H9 (cell line): ENCODE data around the gene SLC35F5. TPM values are rescaled to one million over a fixed set of nuclear protein-coding genes. Genes with fewer than 3 reads are reported as not detected.

Source experiments
- DNase-seq: peaks from one replicate; pipeline ENCODE4 v3.0.0-alpha.2; 2017
- H2AFZ ChIP-seq: one replicate; pipeline ENCODE4 v1.6.1; 2013; ENCODE audit warnings: mild to moderate bottlenecking, low read length, control low read depth, moderate library complexity
- H2AK5ac ChIP-seq: 2 replicates; pipeline ENCODE4 v1.6.1; 2013; ENCODE audit warnings: low read length, control low read depth, mixed read lengths; ENCODE audit not compliant: insufficient read length
- H2BK120ac ChIP-seq: one replicate; pipeline ENCODE4 v1.6.1; 2013; ENCODE audit warnings: low read depth, mild to moderate bottlenecking, low read length, control low read depth, inconsistent platforms; ENCODE audit not compliant: poor library complexity, severe bottlenecking
- H2BK12ac ChIP-seq: 2 replicates; pipeline ENCODE4 v1.6.1; 2013; ENCODE audit warnings: low read length, control low read depth, mixed read lengths, low read depth; ENCODE audit not compliant: insufficient read length
- H2BK15ac ChIP-seq: 2 replicates; pipeline ENCODE4 v1.6.1; 2013; ENCODE audit warnings: low read depth, low read length, control low read depth
- H2BK20ac ChIP-seq: one replicate; pipeline ENCODE4 v1.6.1; 2013; ENCODE audit warnings: low read depth, mild to moderate bottlenecking, low read length, control low read depth, inconsistent platforms; ENCODE audit not compliant: poor library complexity, severe bottlenecking
- H2BK5ac ChIP-seq: 2 replicates; pipeline ENCODE4 v1.6.1; 2013; ENCODE audit warnings: low read length, control low read depth, mixed read lengths; ENCODE audit not compliant: insufficient read length
- H3K14ac ChIP-seq: 2 replicates; pipeline ENCODE4 v1.6.1; 2013; ENCODE audit warnings: low read length, control low read depth; ENCODE audit not compliant: insufficient read depth
- H3K18ac ChIP-seq: 2 replicates; pipeline ENCODE4 v1.6.1; 2013; ENCODE audit warnings: low read depth, mild to moderate bottlenecking, mixed read lengths, low read length, control low read depth; ENCODE audit not compliant: insufficient read length
- H3K23ac ChIP-seq: 2 replicates; pipeline ENCODE4 v1.6.1; 2013; ENCODE audit warnings: low read length, control low read depth, mixed read lengths, low read depth; ENCODE audit not compliant: insufficient read length
- H3K23me2 ChIP-seq: 2 replicates; pipeline ENCODE4 v1.6.1; 2013; ENCODE audit warnings: low read depth, mild to moderate bottlenecking, mixed read lengths, low read length, control low read depth; ENCODE audit not compliant: insufficient read length, poor library complexity, severe bottlenecking
- H3K27ac ChIP-seq: 2 replicates; pipeline ENCODE4 v1.5.1; 2013; ENCODE audit warnings: low read length, control low read depth, mixed read lengths, low read depth; ENCODE audit not compliant: insufficient read length
- H3K27me3 ChIP-seq: 2 replicates; pipeline ENCODE4 v1.6.1; 2013; ENCODE audit warnings: low read length, control low read depth, inconsistent platforms; ENCODE audit not compliant: insufficient read depth
- H3K4ac ChIP-seq: 2 replicates; pipeline ENCODE4 v1.6.1; 2013; ENCODE audit warnings: low read depth, mild to moderate bottlenecking, control low read depth, inconsistent platforms, low read length, moderate library complexity
- H3K4me1 ChIP-seq: 2 replicates; pipeline ENCODE4 v1.6.1; 2013; ENCODE audit warnings: low read length, control low read depth, inconsistent platforms; ENCODE audit not compliant: insufficient read depth
- H3K4me2 ChIP-seq: 2 replicates; pipeline ENCODE4 v1.6.1; 2013; ENCODE audit warnings: low read length, control low read depth, mixed read lengths; ENCODE audit not compliant: insufficient read length, insufficient read depth
- H3K56ac ChIP-seq: 2 replicates; pipeline ENCODE4 v1.6.1; 2013; ENCODE audit warnings: low read depth, mild to moderate bottlenecking, mixed read lengths, low read length, control low read depth; ENCODE audit not compliant: insufficient read length
- H3K79me1 ChIP-seq: 2 replicates; pipeline ENCODE4 v1.6.1; 2013; ENCODE audit warnings: low read depth, mild to moderate bottlenecking, moderate library complexity, low read length, control low read depth, inconsistent platforms; ENCODE audit not compliant: insufficient read depth, poor library complexity, severe bottlenecking
- H3K79me2 ChIP-seq: 2 replicates; pipeline ENCODE4 v1.6.1; 2013; ENCODE audit warnings: low read length, control low read depth, inconsistent platforms; ENCODE audit not compliant: insufficient read depth
- H3K9ac ChIP-seq: 2 replicates; pipeline ENCODE4 v1.6.1; 2013; ENCODE audit warnings: low read length, control low read depth, mixed read lengths; ENCODE audit not compliant: insufficient read length; ENCODE audit errors: extremely low read depth
- H3K9me3 ChIP-seq: one replicate; pipeline ENCODE4 v1.6.1; 2013; ENCODE audit warnings: low read depth, low read length, inconsistent platforms; ENCODE audit not compliant: control insufficient read depth
- H3T11ph ChIP-seq: one replicate; pipeline ENCODE4 v1.6.1; 2013; ENCODE audit warnings: mild to moderate bottlenecking, low read length, control low read depth, inconsistent platforms
- H4K20me1 ChIP-seq: one replicate; pipeline ENCODE4 v1.6.1; 2013; ENCODE audit not compliant: control insufficient read depth, insufficient read length, insufficient read depth
- H4K5ac ChIP-seq: 2 replicates; pipeline ENCODE4 v1.6.1; 2013; ENCODE audit warnings: low read depth, mild to moderate bottlenecking, mixed read lengths, low read length, control low read depth; ENCODE audit not compliant: insufficient read length
- H4K8ac ChIP-seq: replicated peaks from 2 replicates; pipeline ENCODE4 v1.6.1; 2013; ENCODE audit warnings: low read length, control low read depth, mixed read lengths, low read depth; ENCODE audit not compliant: insufficient read length
- H4K91ac ChIP-seq: 2 replicates; pipeline ENCODE4 v1.6.1; 2013; ENCODE audit warnings: low read depth, mild to moderate bottlenecking, moderate library complexity, mixed read lengths, low read length, control low read depth; ENCODE audit not compliant: insufficient read length
- H3K27ac Mint-ChIP-seq, 3 experiments: 2 replicates in 2 of 3; 3 replicates in 1 of 3; pipeline ENCODE4 v1.8.0; 2020 to 2021; ENCODE audit warnings: mixed read lengths in 3 of 3, mild to moderate bottlenecking in 1 of 3, moderate library complexity in 1 of 3
- H3K27me3 Mint-ChIP-seq: 2 replicates; pipeline ENCODE4 v1.8.0; 2021; ENCODE audit warnings: low read depth, mild to moderate bottlenecking, moderate library complexity, mixed read lengths
- H3K36me3 Mint-ChIP-seq, 3 experiments: 2 replicates in 2 of 3; 3 replicates in 1 of 3; pipeline ENCODE4 v1.8.0; 2020 to 2021; ENCODE audit warnings: low read depth in 3 of 3, mixed read lengths in 3 of 3; ENCODE audit not compliant: insufficient read depth in 1 of 3
- H3K4me1 Mint-ChIP-seq, 2 experiments: 2 replicates each; pipeline ENCODE4 v1.8.0; 2020; ENCODE audit warnings: mixed read lengths in 2 of 2
- H3K4me3 Mint-ChIP-seq, 2 experiments: 2 replicates in 1 of 2; 3 replicates in 1 of 2; pipeline ENCODE4 v1.8.0; 2020 to 2021; ENCODE audit warnings: mild to moderate bottlenecking in 2 of 2, mixed read lengths in 2 of 2, moderate library complexity in 1 of 2
- H3K9me3 Mint-ChIP-seq, 2 experiments: 2 replicates in 1 of 2; 3 replicates in 1 of 2; pipeline ENCODE4 v1.8.0; 2020; ENCODE audit warnings: mild to moderate bottlenecking in 2 of 2, mixed read lengths in 2 of 2, moderate library complexity in 1 of 2
- CTCF ChIP-seq: fragments of 200-600 bp; sonication (generic); conservative IDR thresholded peaks from 3 replicates; pipeline ENCODE4 v1.8.0; 2021; ENCODE audit warnings: antibody characterized with exemption, mild to moderate bottlenecking
- WGBS: extraction: QIAGEN DNeasy Blood & Tissue Kit; methylation state at CpG from one replicate; pipeline ENCODE4 v1.1.7; 2013; ENCODE audit warnings: missing lambda C conversion rate, low lambda C conversion rate, mixed read lengths; ENCODE audit not compliant: insufficient read length; ENCODE audit errors: extremely low coverage; 5-methylcytosine and 5-hydroxymethylcytosine counted together
- total RNA-seq: library from RNA; stranded (reverse); gene quantifications from 2 replicates; pipeline ENCODE4 v1.2.1, GENCODE V29; 2021

SLC35F5 gene
- total RNA-seq, 1 experiment from 2014 or later = 31.3 TPM

- no peak for TF ChIP-seq CTCF
- H3K9me3 Mint-ChIP-seq = peaks cover 2 to 7% of the 10 kb centered on the region in 2 experiments; a peak in 3 of 5 replicates
- Histone ChIP-seq H3K9me3 (no peaks in the 10 kb centered on the region), H2AFZ (no peak overlapping the region), H4K91ac (no peak overlapping the region), H3K4ac (no peak overlapping the region), H3K9ac (no peak overlapping the region), H3K14ac (no peak overlapping the region), H3K56ac (no peak overlapping the region), H3K18ac (no peak overlapping the region), H4K5ac (no peak overlapping the region), H2BK20ac (no peak overlapping the region), H3K4me2 (no peak overlapping the region), H2BK120ac (no peak overlapping the region), H3K4me1 (no peaks in the 10 kb centered on the region), H3K79me1 (no peaks in the 10 kb centered on the region), H3T11ph (no peak overlapping the region), H2AK5ac (no peak overlapping the region), H3K79me2 (no peaks in the 10 kb centered on the region), H4K20me1 (no peaks in the 10 kb centered on the region), H2BK12ac (no peak overlapping the region), H3K23me2 (no peaks in the 10 kb centered on the region), H3K27me3 (no peaks in the 10 kb centered on the region), H2BK15ac (no peak overlapping the region), H2BK5ac (no peak overlapping the region), H3K23ac (no peak overlapping the region), H4K8ac (no peak overlapping the region), H3K27ac (no peak overlapping the region)
- WGBS = 100% methylated on average over 1 of the region's 2 CpGs
- H3K4me3 Mint-ChIP-seq = no peak overlapping the region
- H3K27ac Mint-ChIP-seq = no peak overlapping the region
- H3K4me1 Mint-ChIP-seq = no peaks in the 10 kb centered on the region
- H3K36me3 Mint-ChIP-seq = no peaks in the 10 kb centered on the region; a peak in 1 of 7 replicates
- peaks cover 20% of the 10 kb centered on the region for H3K27me3 Mint-ChIP-seq
- DNase-seq = no peak
Observed at GRCh38 chr2:113686537-113686936, 69.9 kb downstream of the SLC35F5 start.
